ENCODE data around the gene HEATR9. TPM values are rescaled to one million over a fixed set of nuclear protein-coding genes. Genes with fewer than 3 reads are reported as not detected.

The HEATR9 gene
- total RNA-seq, 1 donor, result 0.09 TPM

GRCh38 chr17:35894206-35894605 is 25.5 kb upstream of the HEATR9 start:
- TF ChIP-seq CTCF (IDR thresholded peaks at IDR 0.05; ENCODE audit: insufficient read depth, low read length), result no peak
- H3K4me3 ChIP-seq (ENCODE audit: low read depth, low read length), result no peak overlapping the region
- DNase-seq (ENCODE audit: low read depth), result no peak

- no peak for DNase-seq (ENCODE audit: low read depth)
- TF ChIP-seq CTCF (IDR thresholded peaks at IDR 0.05; ENCODE audit: insufficient read depth, low read length), result no peak
- H3K4me3 ChIP-seq (ENCODE audit: low read depth, low read length), result no peak overlapping the region
Measured at GRCh38 chr17:35893751-35894150, 25.1 kb upstream of the HEATR9 start.

- H3K4me3 ChIP-seq (ENCODE audit: low read depth, low read length), result no peak overlapping the region
- peak; percentile 39 for DNase-seq (ENCODE audit: low read depth)
- TF ChIP-seq CTCF (IDR thresholded peaks at IDR 0.05; ENCODE audit: insufficient read depth, low read length), result no peak
Measured at GRCh38 chr17:35892091-35893035, 23.7 kb upstream of the HEATR9 start.

GRCh38 chr17:35891269-35891668 is 22.6 kb upstream of the HEATR9 start:
- H3K4me3 ChIP-seq (ENCODE audit: low read depth, low read length), result no peak overlapping the region
- no peak for DNase-seq (ENCODE audit: low read depth)
- TF ChIP-seq CTCF (IDR thresholded peaks at IDR 0.05; ENCODE audit: insufficient read depth, low read length), result no peak

- TF ChIP-seq CTCF (IDR thresholded peaks at IDR 0.05; ENCODE audit: insufficient read depth, low read length), result no peak
- no peak overlapping the region for H3K4me3 ChIP-seq (ENCODE audit: low read depth, low read length)
Measured at GRCh38 chr17:35890774-35891155, 22.1 kb upstream of the HEATR9 start.

GRCh38 chr17:35889818-35890773 is 21.4 kb upstream of the HEATR9 start:
- peak; percentile 83 for DNase-seq (ENCODE audit: low read depth)
- H3K4me3 ChIP-seq (ENCODE audit: low read depth, low read length), result no peak overlapping the region
- no peak for TF ChIP-seq CTCF (IDR thresholded peaks at IDR 0.05; ENCODE audit: insufficient read depth, low read length)

More at GRCh38 chr17:35890774-35891155, 22.1 kb upstream of the HEATR9 start:
- no peak for DNase-seq (ENCODE audit: low read depth)
